HG03108 (cell line): ENCODE results near the gene COL6A1.

Experiments
- ATAC-seq: cut with Tn5 transposase; IDR thresholded peaks from one replicate; pipeline ENCODE4 v1.9.1; 2021; ENCODE audit warnings: moderate library complexity; ENCODE audit not compliant: unreplicated experiment

The COL6A1 gene

DNA sequence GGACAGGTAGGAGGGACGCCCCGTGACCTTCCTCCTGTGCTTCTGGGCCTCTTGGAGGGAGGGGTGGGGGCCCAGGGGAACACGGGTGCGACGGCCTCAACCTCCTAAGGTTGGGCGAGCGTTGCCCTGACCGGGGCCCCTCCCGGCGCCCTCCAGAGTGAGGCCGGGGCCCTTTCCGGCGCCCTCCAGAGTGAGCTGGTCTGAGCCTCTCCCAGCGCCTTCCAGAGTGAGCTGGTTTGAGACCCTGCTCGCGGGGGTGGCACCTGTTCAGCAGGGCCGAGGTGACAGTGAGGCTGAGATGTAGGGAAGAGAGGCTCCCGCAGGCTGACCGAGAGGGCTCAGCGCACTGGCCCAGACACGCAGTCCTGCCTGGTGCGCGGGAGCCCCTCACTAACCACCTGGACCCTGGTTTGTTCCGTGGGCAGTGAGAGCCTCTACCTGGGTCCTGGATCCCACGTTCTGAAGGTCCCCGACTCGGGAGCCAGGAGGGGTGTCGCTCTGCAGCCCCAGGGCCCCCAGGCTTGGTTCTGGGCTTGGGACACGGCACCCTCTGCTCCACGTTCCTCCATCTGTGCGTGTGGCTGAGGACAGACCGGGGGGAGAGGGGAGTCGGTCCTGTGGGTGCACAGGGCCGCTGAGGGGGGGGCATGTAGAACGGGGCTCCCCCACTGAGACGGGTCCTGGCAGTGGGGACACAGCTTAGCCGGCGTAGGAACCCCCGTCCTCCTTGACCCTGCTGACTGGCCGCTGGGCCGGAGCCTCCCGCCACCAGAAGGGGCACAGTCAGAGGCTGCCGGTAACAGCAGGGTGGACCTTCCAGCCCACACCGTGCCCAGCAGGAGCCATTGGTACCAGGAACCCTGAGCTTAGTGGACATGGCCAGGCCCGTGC is 1.4 kb downstream of the COL6A1 start:
- no peak for ATAC-seq

DNA sequence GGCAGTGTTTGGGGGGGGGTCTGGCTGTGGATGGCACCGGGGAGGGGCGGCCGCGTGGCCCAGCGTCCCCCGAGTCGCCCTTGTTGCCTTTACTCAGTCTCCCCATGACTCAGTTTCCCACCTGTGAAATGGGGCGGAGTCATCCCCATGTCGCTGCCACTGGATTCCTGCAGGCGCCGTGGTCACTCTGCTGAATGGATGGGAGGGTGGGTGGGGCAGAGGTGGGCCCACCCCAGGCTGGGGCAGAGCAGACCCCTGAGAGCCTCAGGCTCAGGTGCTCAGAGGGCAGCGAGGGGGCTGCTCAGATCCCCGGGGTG is 2.0 kb downstream of the COL6A1 start:
- ATAC-seq = no peak

DNA sequence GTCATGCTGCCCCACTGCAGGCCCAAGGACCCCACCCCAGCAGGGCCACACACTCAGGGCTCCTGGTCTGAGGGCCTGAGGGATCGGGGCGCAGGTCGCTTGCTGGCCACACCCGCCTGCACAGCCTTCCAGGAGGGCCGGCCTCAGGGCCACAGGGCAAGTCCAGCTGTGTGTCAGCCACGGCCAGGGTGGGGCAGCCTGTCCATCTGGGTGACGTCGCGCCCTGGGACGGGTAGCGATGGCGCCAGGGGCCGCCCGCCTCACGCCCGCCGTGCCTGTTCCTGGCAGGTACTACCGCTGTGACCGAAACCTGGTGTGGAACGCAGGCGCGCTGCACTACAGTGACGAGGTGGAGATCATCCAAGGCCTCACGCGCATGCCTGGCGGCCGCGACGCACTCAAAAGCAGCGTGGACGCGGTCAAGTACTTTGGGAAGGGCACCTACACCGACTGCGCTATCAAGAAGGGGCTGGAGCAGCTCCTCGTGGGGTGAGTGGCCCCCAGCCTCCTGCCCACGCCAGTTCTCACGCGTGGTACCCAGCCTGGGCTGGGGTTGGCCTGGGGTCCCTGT is 2.5 kb downstream of the COL6A1 start:
- ATAC-seq = no peak

DNA sequence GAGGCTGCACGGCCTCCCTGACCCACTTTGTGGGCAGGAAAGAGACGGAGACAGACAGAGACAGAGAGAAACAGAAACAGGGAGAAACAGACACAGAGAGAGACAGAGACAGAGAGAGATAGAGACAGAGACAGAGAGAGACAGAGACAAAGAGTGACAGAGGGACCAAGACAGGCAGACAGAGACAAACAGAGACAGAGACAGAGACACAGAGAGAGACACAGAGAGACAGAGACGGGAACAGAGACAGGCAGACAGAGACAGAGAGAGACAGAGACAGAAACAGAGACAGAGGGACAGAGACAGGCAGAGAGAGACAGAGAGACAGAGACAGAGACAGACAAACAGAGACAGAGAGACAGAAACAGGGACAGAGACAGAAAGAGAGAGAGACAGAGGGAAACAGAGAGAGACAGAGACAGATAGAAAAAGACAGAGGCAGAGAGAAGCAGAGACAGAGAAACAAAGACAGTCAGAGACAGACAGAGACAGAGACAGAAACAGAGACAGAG is 3.1 kb downstream of the COL6A1 start:
- ATAC-seq = no peak

DNA sequence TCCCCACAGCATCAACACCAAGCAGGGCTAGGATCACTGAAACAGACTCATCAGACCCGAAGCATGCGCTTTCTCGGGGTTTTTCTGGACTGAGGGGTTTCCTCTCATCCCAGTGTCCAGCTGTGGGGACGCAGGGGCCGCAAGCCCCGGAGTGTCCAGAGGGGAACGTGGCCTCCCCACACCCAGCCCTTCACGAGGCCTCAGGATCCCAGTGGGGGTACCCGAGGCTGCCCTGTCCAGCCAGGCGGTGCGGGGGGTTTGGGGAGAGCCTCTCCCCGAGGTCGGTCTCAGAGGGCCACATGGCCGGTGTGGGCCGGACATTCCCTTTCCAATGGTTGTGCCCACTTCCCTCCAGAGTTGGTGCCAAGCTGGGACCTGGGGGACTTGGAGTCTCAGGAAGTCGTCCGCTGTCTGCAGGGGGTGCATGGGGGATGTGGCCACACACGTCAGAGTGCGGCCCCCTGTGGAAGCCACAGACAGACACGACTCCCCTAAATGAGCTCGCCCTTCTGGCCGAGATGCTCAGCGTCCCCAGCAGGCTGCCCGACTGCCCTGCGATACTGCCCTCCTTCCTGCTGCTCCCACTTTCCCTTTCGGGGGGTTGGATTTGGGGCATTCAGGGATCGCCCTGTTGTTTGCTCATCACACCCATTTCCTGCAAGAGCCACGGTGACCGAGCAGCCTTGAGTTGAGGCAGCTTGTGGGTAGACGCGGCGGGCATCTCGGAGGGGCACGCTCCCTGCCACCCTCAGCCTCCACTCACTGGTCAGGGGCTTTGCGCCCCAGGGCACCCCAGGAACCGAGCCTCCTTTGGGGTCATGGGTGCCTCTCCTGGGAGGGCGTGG is 4.1 kb downstream of the COL6A1 start:
- ATAC-seq = no peak

DNA sequence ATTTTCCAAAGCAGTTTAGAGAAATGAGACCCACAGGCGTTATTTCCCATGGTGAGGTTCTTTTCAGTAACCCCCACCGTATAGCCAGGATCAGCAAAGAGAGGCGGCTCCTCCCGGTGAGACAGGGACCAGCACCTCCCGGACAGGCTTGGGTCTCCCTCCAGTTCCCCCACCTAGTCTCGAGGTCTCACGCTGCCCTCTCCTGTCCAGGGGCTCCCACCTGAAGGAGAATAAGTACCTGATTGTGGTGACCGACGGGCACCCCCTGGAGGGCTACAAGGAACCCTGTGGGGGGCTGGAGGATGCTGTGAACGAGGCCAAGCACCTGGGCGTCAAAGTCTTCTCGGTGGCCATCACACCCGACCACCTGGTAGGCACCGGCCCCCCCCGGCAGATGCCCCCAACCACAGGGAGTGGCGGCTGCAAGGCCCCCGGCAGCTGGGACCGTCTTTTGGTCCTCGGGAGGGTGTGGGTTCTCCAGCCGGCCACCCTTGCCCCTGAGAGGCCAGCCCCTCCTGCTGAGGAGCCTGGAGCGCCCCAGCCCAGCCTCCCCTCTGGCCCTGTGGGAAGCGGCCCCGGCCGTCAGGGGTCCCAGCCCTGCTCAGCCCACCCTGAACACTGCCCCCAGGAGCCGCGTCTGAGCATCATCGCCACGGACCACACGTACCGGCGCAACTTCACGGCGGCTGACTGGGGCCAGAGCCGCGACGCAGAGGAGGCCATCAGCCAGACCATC is 4.9 kb downstream of the COL6A1 start:
- no peak for ATAC-seq

DNA sequence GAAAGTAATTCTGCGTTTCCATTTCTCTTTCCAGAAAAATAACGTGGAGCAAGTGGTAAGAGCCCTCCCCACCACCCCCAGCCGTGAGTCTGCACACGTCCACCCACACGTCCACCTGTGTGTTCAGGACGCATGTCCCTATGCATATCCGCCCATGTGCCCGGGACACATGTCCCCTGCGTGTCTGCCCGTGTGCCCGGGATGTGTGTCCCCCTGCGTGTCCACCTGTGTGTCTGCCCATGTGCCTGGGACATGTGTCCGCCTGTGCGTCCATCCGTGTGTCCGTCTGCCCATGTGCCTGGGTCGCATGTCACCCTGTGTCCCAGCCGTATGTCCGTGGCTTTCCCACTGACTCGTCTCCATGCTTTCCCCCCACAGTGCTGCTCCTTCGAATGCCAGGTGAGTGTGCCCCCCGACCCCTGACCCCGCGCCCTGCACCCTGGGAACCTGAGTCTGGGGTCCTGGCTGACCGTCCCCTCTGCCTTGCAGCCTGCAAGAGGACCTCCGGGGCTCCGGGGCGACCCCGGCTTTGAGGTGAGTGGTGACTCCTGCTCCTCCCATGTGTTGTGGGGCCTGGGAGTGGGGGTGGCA is 5.6 kb downstream of the COL6A1 start:
- ATAC-seq = no peak

DNA sequence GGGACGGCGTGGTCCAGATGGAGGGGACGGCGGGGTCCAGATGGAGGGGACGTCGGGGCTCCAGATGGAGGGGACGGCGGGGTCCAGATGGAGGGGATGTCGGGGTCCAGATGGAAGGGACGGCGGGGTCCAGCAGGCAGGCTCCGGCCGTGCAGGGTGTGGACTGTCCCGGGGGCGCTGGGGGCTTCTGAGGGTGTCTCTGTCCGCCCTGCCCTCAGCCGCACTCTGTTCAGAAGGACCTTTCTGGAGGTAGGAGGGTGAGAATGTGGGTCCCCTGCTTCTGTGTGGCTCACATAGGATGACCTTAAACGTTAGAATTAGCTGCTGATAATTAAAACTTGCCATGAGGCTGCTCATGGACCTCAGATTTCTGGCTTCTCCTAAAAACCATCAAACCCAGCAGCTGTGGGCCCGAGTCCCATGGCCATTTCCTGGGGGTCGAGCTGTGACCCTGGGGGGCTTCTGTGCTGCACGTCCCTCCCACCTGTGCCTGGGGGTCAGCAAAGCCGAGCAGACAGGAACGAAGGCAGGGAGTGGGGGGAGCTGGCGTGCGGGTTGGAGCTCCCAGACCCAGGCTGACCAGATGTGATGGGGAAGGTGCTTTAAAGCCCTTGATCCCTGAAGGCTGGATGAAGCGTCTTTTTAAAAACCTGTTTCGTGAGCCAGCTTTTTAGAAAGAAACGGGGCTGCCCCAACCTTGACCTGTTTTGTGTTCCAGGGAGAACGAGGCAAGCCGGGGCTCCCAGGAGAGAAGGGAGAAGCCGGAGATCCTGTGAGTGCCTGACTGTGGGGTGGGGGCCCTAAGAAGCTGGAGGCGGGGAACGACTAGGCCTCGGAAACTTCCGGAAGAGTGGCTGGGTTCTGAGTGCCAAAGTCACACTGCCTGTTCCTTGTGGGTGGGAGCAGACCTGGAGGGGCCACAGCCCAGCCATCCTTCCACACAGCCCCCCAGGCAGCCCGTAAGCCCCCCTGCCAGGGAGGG is 7.1 kb downstream of the COL6A1 start:
- ATAC-seq = no peak

DNA sequence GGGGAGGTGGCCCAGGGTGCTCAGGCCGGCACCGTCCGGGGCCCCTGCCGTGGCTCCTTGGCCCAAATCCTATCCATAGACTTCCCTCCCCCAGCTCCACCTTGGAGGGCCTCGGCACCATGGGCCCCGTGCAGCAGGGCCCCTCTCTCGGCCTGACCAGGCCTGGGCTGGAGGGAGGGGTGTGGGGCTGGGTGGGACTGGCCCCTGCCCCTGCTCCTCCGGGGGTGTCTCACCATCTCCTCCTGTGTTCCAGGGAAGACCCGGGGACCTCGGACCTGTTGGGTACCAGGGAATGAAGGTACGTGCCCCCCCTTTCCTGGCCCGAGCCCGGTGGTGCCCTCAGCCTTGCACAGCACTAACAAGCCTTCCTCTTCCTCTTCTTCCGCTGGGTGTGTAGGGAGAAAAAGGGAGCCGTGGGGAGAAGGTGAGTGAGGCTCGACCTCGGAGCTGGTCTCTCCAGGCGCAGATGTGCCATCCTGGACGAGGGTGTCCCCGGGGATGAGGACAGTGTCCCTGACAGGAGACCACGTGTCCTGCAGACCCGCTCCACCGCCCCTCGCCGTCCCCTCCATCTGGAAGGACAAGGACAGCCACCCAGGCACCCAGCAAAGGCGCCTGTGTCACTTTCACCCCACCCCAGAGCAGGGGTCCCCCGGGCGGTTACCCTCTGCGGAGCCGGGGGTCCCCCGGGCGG is 7.9 kb downstream of the COL6A1 start:
- ATAC-seq = no peak

DNA sequence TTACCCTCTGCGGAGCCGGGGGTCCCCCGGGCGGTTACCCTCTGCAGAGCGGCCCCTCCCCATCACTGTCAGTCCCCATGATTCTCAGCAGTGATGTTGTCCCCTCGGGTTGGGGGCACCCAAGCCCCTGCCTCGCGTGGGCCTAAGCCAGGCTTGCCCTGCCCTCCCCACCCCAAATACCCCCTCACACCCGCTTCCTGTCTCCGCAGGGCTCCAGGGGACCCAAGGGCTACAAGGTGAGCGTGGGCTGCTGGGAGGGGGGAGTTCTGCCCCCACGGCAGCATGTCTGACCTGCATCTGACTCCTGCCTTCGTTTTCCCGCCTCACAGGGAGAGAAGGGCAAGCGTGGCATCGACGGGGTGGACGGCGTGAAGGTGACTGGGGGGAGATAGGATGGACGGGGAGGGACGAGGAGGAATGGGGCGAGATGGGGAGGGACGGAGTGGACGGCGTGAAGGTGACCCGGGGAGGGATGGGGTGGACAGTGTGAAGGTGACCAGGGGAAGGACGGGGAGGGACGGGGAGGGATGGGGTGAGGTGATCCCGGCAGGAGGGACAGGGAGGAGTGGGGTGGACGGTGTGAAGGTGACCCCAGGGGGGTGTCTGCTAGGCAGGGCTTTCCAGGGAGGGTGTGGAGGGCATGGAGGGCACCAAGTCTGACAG is 8.6 kb downstream of the COL6A1 start:
- no peak for ATAC-seq

DNA sequence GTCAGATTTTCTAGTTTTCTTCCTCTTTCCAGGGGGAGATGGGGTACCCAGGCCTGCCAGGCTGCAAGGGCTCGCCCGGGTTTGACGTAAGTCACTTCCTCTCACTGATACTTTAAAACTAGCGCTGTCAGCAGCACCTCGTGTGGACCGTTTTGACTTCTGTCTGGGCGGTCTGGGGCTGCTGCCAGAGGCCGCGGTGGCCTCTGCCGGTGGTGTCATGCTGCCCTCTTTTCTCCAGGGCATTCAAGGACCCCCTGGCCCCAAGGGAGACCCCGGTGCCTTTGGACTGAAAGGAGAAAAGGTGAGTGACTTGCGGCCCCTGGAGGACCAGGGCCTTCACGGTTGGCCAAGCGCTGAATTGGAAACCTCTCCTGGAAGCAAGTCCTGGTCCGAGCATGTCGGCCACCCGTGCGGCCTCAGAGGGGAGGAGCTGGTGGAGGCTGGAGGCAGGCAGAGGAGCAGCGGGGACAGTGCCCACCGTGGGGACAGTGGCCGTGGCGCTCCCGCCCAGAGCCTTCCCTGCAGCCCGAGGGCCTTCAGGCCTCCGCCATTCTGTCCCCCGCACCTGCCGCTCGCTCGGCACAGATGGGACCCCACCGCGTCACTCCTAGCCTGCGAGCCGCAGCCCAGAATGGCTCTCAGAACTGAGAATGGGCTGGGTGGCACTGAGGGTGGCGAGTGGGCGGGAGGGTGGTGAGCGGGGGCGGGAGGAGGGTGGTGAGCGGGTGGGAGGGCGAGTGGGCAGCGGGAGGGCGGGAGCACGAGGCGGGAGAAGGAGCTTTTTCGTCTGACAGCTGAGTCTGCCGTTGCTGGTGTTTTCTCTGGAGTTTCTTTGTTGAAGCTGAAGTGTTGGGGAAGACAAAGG is 9.4 kb downstream of the COL6A1 start:
- ATAC-seq = no peak

DNA sequence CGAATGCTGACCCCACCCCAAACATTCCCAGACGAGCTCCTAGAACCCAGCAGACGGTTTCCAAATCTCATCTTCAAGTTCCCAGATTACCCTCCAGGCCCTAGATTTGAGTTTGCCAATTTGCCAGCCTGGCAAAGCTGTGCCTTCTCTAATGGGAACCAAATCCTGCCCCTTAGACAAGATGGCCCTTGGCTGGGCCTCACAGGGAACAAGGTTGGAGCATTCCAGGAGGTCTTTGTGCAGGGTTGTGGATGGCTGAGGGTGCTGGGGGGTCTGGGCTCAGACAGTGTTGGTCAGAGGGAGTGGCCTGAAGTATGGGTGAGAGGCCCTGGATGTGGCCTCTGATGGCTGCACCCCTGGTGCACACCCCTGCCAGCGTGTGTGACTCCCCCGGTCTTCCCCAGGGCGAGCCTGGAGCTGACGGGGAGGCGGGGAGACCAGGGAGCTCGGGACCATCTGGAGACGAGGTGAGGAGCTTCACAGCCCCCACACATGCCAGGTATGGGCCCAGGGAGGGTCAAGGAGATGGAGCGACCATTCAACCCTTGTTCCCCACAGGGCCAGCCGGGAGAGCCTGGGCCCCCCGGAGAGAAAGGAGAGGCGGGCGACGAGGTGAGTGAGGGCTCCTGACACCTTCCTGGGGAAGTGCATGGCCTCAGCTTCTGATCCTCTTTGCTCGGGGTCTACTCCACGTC is 10.2 kb downstream of the COL6A1 start:
- ATAC-seq = no peak

DNA sequence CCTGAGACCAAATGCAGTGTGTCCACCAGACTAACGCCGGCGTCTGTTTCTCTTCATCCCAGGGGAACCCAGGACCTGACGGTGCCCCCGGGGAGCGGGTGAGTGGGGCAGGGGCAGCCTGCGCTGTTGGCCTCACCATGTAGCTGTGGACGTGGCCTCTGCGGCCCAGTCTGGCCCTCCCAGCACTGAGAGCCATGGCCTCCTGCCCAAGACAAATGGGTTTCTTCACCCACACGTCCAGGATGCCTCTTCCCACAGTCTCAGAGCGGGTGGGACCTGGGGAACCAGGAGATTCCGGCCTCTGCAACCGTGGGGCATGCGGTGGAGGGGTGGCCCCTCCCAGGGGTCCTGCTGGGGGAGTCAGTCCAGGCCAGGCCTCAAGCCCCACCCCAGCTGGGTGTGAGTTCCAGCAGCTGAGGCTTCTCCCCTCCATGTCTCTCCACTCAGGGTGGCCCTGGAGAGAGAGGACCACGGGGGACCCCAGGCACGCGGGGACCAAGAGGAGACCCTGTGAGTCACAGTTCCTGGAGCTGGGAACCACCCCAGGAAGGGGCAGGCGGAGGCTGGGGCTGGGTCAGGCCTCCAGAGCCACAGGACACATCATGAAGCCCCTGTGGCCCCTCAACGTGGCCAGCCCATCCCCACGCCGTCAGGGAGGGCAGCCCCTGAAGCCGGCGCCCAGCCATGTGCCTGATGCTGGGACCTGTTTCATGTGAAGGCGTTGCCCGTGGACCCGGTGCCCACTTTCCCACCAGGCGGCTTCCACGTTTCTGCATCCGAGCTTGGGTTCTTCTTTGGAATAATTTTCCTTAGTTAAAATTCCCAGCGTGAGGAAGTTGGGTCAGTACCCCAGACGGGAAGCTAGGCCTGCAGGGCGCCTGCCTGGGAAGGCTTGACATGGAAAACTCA is 11.0 kb downstream of the COL6A1 start:
- no peak for ATAC-seq

DNA sequence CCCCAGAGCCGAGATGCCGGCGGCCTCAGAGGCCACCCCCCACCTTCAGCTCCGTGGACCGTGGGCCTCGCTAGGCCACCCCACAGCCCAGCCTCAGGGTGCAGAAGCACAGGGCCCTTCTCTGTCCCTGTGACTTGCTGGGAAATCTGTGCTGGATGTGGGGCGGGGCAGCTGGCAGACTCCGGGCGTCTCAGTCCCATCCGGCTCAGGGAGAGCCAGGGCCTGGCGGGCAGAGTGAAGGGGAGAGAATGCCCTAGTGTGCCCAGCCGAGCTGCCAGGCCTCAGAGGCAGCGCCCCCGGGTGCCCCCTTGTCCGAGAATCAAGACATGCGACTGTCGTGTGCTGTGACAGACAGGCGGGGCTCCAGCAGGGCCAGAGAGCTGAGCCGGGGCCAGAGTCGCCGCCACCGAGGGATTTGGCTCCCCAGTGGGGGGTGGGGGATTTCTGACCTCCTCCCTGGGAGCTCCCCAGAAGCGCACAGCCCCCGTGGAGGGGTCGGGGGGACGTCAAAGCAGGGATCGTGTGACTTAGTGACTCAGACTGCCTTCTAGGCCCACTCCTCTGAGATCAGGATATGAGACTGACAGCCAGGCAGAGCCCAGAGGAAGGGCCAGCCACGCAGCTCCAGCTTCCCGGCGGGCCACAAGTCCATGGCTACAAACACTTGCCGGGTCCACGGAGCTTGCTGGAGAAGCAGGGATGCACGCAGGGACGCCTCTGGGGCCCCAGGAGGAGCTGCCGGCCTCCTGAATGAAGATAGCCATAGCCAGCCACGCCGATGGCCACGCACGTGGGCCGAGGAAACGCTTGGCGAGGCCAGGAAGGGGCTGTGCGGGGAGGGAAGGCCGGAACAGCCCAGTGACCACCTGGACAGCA is 11.9 kb downstream of the COL6A1 start:
- no peak for ATAC-seq
